NCI-H187 treated with DMSO at 0.1 percent for 48 hours (cell line): Measurements from ENCODE around the gene PCNP.
A peak's percentile ranks its signal among the peaks of the same experiment; 100 is the strongest.
"Not testable (repeated sequence)": the region's sequence is repeated elsewhere in the genome, so short reads cannot be mapped to it uniquely, and the experiment has no call there.

Experiments
- DNase-seq: peaks from one replicate; lab custom pipeline; 2025; lab: John Stamatoyannopoulos, UW

The PCNP gene

GRCh38 chr3:101573449-101574387 lies at the start of gene PCNP:
TSS of gene PCNP (plus strand) at chr3:101574180. CDS start at chr3:101574216, 36 bp downstream.
- DNase-seq: peak; percentile 92

GRCh38 chr3:101527441-101527840 lies 46.5 kb upstream of the PCNP start:
- no peak for DNase-seq

- DNase-seq: no peak
Observed at GRCh38 chr3:101527906-101528305, 46.1 kb upstream of the PCNP start.

- no peak for DNase-seq
Observed at GRCh38 chr3:101529816-101530685, 43.9 kb upstream of the PCNP start.

GRCh38 chr3:101530686-101531047 lies 43.3 kb upstream of the PCNP start:
- no peak for DNase-seq

- DNase-seq: no peak
Observed at GRCh38 chr3:101531473-101532086, 42.4 kb upstream of the PCNP start.

GRCh38 chr3:101532783-101533602 lies 41.0 kb upstream of the PCNP start:
- no peak for DNase-seq

- DNase-seq: no peak
Observed at GRCh38 chr3:101533603-101533968, 40.4 kb upstream of the PCNP start.

GRCh38 chr3:101535221-101535620 lies 38.8 kb upstream of the PCNP start:
- DNase-seq: no peak

GRCh38 chr3:101536266-101536665 lies 37.7 kb upstream of the PCNP start:
- no peak for DNase-seq

GRCh38 chr3:101536955-101537354 lies 37.0 kb upstream of the PCNP start:
- not testable (repeated sequence) for DNase-seq

GRCh38 chr3:101542957-101543356 lies 31.0 kb upstream of the PCNP start:
- DNase-seq: no peak

GRCh38 chr3:101544161-101544850 lies 29.7 kb upstream of the PCNP start:
- DNase-seq: no peak

- no peak for DNase-seq
Observed at GRCh38 chr3:101548527-101549105, 25.4 kb upstream of the PCNP start.

GRCh38 chr3:101549473-101549872 lies 24.5 kb upstream of the PCNP start:
- no peak for DNase-seq

GRCh38 chr3:101551359-101552081 lies 22.5 kb upstream of the PCNP start:
- DNase-seq: not testable (repeated sequence)

GRCh38 chr3:101553381-101553780 lies 20.6 kb upstream of the PCNP start:
- DNase-seq: not testable (repeated sequence)

- no peak for DNase-seq
Observed at GRCh38 chr3:101556064-101556463, 17.9 kb upstream of the PCNP start.

- DNase-seq: no peak
Observed at GRCh38 chr3:101561630-101562328, 12.2 kb upstream of the PCNP start, which contains the start of gene TRMT10C. TSS of gene TRMT10C (plus strand) at chr3:101561868. CDS start at chr3:101564782, 2,914 bp downstream.
